ENCODE results near the gene NRG3.
"Not testable (repeated sequence)": the region's sequence is repeated elsewhere in the genome, so short reads cannot be mapped to it uniquely, and the experiment has no call there.

Gene NRG3

DNA sequence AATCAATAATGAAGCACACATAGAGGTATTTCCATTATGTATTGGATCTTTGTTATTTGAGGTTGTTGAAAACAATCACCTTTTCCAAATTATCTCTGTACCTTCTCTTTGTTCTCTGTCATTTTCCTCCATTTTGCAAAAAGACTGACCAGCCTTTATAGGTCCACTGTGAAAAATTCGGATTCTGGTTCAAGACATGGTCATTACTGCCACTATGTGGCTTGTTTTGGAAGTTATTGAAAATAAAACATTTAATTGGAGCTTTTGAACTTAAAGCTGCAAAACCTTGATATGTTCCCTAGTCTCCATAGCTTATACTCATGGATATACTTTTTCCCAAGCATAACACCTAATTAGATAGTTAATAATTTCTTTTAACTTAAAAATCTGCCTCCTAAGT lies 1094.4 kb downstream of the NRG3 start:
- TF ChIP-seq, protein P1, sequence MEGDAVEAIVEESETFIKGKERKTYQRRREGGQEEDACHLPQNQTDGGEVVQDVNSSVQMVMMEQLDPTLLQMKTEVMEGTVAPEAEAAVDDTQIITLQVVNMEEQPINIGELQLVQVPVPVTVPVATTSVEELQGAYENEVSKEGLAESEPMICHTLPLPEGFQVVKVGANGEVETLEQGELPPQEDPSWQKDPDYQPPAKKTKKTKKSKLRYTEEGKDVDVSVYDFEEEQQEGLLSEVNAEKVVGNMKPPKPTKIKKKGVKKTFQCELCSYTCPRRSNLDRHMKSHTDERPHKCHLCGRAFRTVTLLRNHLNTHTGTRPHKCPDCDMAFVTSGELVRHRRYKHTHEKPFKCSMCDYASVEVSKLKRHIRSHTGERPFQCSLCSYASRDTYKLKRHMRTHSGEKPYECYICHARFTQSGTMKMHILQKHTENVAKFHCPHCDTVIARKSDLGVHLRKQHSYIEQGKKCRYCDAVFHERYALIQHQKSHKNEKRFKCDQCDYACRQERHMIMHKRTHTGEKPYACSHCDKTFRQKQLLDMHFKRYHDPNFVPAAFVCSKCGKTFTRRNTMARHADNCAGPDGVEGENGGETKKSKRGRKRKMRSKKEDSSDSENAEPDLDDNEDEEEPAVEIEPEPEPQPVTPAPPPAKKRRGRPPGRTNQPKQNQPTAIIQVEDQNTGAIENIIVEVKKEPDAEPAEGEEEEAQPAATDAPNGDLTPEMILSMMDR (IDR thresholded peaks at IDR 0.05; ENCODE audit: insufficient read depth, low read length, poor library complexity, severe bottlenecking), result peak; percentile 34
- no peak overlapping the region for H3K4me3 ChIP-seq (replicated peaks; ENCODE audit: low read depth, low read length)
- no peaks in the 10 kb centered on the region for H3K27me3 ChIP-seq (replicated peaks; ENCODE audit: control insufficient read depth, insufficient read depth, low read length)
- H3K36me3 ChIP-seq (ENCODE audit: control insufficient read depth, insufficient read depth, low read length), result no peaks in the 10 kb centered on the region
- no peak for DNase-seq (ENCODE audit: extremely low read depth, insufficient read length)

DNA sequence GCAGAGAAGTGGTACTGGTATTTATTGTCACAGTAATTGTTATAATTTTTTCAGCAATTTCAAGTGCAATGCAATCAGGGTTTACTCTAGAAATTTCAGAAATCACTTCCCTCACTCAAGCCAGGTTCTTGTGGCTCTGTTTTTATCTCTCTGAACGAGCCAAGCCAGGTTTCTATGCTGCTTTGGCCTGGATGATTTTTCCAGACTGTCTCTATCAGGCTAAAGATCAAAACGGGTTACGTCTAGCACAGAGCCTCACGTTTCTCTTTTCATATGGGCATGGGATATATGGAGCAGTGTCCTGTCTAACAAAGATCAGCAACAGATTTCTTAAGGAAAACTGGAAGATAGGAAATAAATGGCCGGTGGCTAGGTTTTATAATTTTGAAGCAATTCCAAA lies 1105.3 kb downstream of the NRG3 start:
- Histone ChIP-seq H3K4me3 (replicated peaks; ENCODE audit: low read depth, low read length) (no peak overlapping the region), H3K36me3 (ENCODE audit: control insufficient read depth, insufficient read depth, low read length) (no peaks in the 10 kb centered on the region), H3K27me3 (replicated peaks; ENCODE audit: control insufficient read depth, insufficient read depth, low read length) (no peaks in the 10 kb centered on the region; the same call in 1 of the 2 replicates)
- no peak for DNase-seq (ENCODE audit: extremely low read depth, insufficient read length)
- TF ChIP-seq, protein P1 (IDR thresholded peaks at IDR 0.05; ENCODE audit: insufficient read depth, low read length, poor library complexity, severe bottlenecking), result no peak

DNA sequence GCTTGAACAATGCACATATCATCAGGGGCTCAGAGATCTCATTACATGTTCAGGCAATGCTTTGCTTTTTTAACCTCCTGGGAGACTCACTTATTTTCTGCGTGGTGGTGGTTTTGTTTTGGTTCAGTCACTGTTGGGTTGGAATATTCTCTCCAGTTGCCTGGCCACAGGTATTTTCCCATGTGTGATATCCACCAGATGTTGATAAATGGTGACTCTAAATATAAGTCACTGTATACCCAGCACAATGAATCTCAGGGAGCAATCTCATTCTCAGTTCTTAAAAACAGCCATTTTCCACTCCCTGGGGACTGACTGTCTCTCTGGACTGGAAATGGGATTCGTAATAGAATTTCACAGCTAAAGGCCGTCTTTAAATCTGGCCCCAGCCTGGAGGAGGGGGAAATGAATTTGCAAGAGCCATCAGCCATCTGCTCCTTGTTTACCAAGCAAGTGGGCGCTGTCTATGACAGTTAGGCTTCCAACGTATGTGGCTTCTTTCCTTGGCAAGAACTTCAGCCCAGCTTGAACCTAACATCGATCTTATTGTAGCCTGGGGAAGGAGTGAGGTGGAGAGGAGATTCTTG lies 1106.2 kb downstream of the NRG3 start:
- no peaks in the 10 kb centered on the region; the same call in 1 of the 2 replicates for H3K27me3 ChIP-seq (replicated peaks; ENCODE audit: control insufficient read depth, insufficient read depth, low read length)
- H3K4me3 ChIP-seq (replicated peaks; ENCODE audit: low read depth, low read length), result no peak overlapping the region
- no peak for DNase-seq (ENCODE audit: extremely low read depth, insufficient read length)
- no peaks in the 10 kb centered on the region for H3K36me3 ChIP-seq (ENCODE audit: control insufficient read depth, insufficient read depth, low read length)
- TF ChIP-seq, protein P1 (IDR thresholded peaks at IDR 0.05; ENCODE audit: insufficient read depth, low read length, poor library complexity, severe bottlenecking), result no peak

DNA sequence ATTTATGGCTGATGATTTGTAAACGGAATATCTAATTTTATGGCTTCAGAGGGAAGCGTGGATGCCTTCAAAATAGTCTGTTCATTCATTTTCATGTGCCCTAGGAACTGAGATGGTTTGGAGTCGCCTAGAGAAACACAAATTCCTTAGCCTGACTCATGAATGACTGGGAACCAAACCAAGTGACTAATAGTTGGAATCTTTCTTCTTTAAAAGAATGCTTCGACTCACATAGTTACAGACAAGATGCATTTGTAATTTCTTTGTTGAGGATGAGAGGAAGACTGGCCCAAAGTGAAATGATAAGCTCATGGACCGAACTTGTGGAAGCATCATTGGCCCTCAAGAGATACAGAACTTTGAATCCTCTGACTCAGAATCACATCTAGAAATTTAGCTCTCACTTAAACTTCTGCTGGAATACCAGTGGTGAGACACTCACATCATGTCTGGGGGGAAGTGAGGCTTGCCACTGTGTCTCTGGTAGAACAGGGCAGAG lies 1107.2 kb downstream of the NRG3 start:
- TF ChIP-seq, protein P1 (IDR thresholded peaks at IDR 0.05; ENCODE audit: insufficient read depth, low read length, poor library complexity, severe bottlenecking), result no peak
- no peak overlapping the region for H3K4me3 ChIP-seq (replicated peaks; ENCODE audit: low read depth, low read length)
- H3K36me3 ChIP-seq (ENCODE audit: control insufficient read depth, insufficient read depth, low read length), result no peaks in the 10 kb centered on the region
- H3K27me3 ChIP-seq (replicated peaks; ENCODE audit: control insufficient read depth, insufficient read depth, low read length), result no peaks in the 10 kb centered on the region; the same call in 1 of the 2 replicates
- no peak for DNase-seq (ENCODE audit: extremely low read depth, insufficient read length)

DNA sequence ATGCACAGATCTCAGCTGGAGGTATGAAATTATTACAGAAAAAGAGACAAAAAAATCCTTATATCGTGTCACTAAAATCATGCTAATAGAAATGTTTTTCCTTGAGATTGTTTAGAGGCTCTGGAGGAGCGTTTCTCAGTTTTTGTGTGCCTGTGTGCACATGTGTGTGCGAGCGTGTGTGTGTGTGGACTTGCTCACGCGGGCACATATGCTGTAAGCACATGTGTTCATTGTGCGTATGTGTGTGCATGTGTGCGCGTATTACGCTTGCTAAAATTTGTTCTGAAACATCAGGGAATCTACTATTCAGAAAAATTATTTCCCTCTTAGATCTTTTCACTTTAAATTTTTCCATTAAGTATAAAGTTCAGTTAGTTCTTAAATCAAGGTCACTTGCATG lies 1111.2 kb downstream of the NRG3 start:
- H3K36me3 ChIP-seq (ENCODE audit: control insufficient read depth, insufficient read depth, low read length), result no peaks in the 10 kb centered on the region
- TF ChIP-seq, protein P1 (IDR thresholded peaks at IDR 0.05; ENCODE audit: insufficient read depth, low read length, poor library complexity, severe bottlenecking), result no peak
- H3K27me3 ChIP-seq (replicated peaks; ENCODE audit: control insufficient read depth, insufficient read depth, low read length), result no peaks in the 10 kb centered on the region; the same call in 1 of the 2 replicates

DNA sequence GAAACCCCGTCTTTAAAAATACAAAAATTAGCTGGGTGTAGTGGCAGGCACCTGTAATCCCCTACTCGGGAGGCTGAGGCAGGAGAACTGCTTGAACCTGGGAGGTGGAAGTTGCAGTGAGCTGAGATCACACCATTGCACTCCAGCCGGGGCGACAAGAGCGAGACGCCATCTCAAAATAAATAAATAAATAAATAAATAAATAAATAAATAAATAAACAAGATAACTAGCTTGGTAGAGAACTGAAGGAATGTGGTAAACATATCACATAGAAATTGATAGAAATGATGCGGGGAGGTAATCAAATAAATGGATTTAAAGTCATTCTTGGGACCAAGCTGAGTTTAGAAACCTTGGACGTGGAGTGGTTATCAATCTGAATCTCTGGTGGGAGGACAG lies 1131.5 kb downstream of the NRG3 start:
- not testable (repeated sequence) for H3K4me3 ChIP-seq (replicated peaks; ENCODE audit: low read depth, low read length); H3K36me3 ChIP-seq (ENCODE audit: control insufficient read depth, insufficient read depth, low read length); DNase-seq (ENCODE audit: extremely low read depth, insufficient read length)

More for the DNA sequence above, 1111.2 kb downstream of the NRG3 start:
- H3K4me3 ChIP-seq (replicated peaks; ENCODE audit: low read depth, low read length), result no peak overlapping the region
- DNase-seq (ENCODE audit: extremely low read depth, insufficient read length), result no peak

More for the DNA sequence above, 1131.5 kb downstream of the NRG3 start:
- not testable (repeated sequence) for H3K27me3 ChIP-seq (replicated peaks; ENCODE audit: control insufficient read depth, insufficient read depth, low read length)
